ENCODE results near the gene IQSEC3. TPM values are rescaled to one million over a fixed set of nuclear protein-coding genes. Genes with fewer than 3 reads are reported as not detected.

IQSEC3 gene
- total RNA-seq, 1 donor = 0.36 TPM

GRCh38 chr12:197347-197746, 130.8 kb downstream of the IQSEC3 start:
- Histone ChIP-seq H4K20me1 (ENCODE audit: insufficient read depth, low read length) (no peaks in the 10 kb centered on the region), H3K27ac (ENCODE audit: low read depth, low read length) (no peak overlapping the region), H3K9me3 (ENCODE audit: low read depth, low read length) (no peaks in the 10 kb centered on the region), H3K4me2 (ENCODE audit: insufficient read depth, low read length) (no peak overlapping the region), H3K79me2 (ENCODE audit: insufficient read depth, low read length) (no peaks in the 10 kb centered on the region), H3K4me3 (ENCODE audit: insufficient read depth, low read length) (no peak overlapping the region), H3K36me3 (ENCODE audit: insufficient read depth, low read length) (no peaks in the 10 kb centered on the region), H2AFZ (ENCODE audit: low read length) (no peak overlapping the region), H3K27me3 (ENCODE audit: insufficient read depth, low read length) (peaks cover 42% of the 10 kb centered on the region), H3K4me1 (ENCODE audit: insufficient read depth, low read length) (no peaks in the 10 kb centered on the region)
- TF ChIP-seq, protein P1, sequence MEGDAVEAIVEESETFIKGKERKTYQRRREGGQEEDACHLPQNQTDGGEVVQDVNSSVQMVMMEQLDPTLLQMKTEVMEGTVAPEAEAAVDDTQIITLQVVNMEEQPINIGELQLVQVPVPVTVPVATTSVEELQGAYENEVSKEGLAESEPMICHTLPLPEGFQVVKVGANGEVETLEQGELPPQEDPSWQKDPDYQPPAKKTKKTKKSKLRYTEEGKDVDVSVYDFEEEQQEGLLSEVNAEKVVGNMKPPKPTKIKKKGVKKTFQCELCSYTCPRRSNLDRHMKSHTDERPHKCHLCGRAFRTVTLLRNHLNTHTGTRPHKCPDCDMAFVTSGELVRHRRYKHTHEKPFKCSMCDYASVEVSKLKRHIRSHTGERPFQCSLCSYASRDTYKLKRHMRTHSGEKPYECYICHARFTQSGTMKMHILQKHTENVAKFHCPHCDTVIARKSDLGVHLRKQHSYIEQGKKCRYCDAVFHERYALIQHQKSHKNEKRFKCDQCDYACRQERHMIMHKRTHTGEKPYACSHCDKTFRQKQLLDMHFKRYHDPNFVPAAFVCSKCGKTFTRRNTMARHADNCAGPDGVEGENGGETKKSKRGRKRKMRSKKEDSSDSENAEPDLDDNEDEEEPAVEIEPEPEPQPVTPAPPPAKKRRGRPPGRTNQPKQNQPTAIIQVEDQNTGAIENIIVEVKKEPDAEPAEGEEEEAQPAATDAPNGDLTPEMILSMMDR (IDR thresholded peaks at IDR 0.05; ENCODE audit: extremely low read depth, low read depth, low read length) = no peak
- DNase-seq (ENCODE audit: insufficient read length, low spot score, missing footprints) = no peak

GRCh38 chr12:197911-198695, 131.5 kb downstream of the IQSEC3 start:
- TF ChIP-seq, protein P1 (IDR thresholded peaks at IDR 0.05; ENCODE audit: extremely low read depth, low read depth, low read length) = no peak
- Histone ChIP-seq H3K4me3 (ENCODE audit: insufficient read depth, low read length) (no peak overlapping the region), H3K27ac (ENCODE audit: low read depth, low read length) (no peak overlapping the region), H3K9me3 (ENCODE audit: low read depth, low read length) (no peaks in the 10 kb centered on the region), H3K36me3 (ENCODE audit: insufficient read depth, low read length) (no peaks in the 10 kb centered on the region), H3K4me1 (ENCODE audit: insufficient read depth, low read length) (no peaks in the 10 kb centered on the region), H3K79me2 (ENCODE audit: insufficient read depth, low read length) (no peaks in the 10 kb centered on the region), H3K4me2 (ENCODE audit: insufficient read depth, low read length) (no peak overlapping the region), H4K20me1 (ENCODE audit: insufficient read depth, low read length) (no peaks in the 10 kb centered on the region), H2AFZ (ENCODE audit: low read length) (no peak overlapping the region), H3K27me3 (ENCODE audit: insufficient read depth, low read length) (peaks cover 44% of the 10 kb centered on the region)
- DNase-seq (ENCODE audit: insufficient read length, low spot score, missing footprints) = no peak

- TF ChIP-seq, protein P1 (IDR thresholded peaks at IDR 0.05; ENCODE audit: extremely low read depth, low read depth, low read length) = no peak
- H3K79me2 ChIP-seq (ENCODE audit: insufficient read depth, low read length) = no peaks in the 10 kb centered on the region
- no peak overlapping the region for H3K4me2 ChIP-seq (ENCODE audit: insufficient read depth, low read length)
- no peaks in the 10 kb centered on the region for H4K20me1 ChIP-seq (ENCODE audit: insufficient read depth, low read length)
- no peaks in the 10 kb centered on the region for H3K9me3 ChIP-seq (ENCODE audit: low read depth, low read length)
- no peak overlapping the region for H3K27ac ChIP-seq (ENCODE audit: low read depth, low read length)
- DNase-seq (ENCODE audit: insufficient read length, low spot score, missing footprints) = no peak
- no peaks in the 10 kb centered on the region for H3K36me3 ChIP-seq (ENCODE audit: insufficient read depth, low read length)
- H3K4me1 ChIP-seq (ENCODE audit: insufficient read depth, low read length) = no peaks in the 10 kb centered on the region
- H3K4me3 ChIP-seq (ENCODE audit: insufficient read depth, low read length) = no peak overlapping the region
- H3K27me3 ChIP-seq (ENCODE audit: insufficient read depth, low read length) = peaks cover 44% of the 10 kb centered on the region
- no peak overlapping the region for H2AFZ ChIP-seq (ENCODE audit: low read length)
These were observed 132.1 kb downstream of the IQSEC3 start for GRCh38 chr12:198705-199104.

DNA sequence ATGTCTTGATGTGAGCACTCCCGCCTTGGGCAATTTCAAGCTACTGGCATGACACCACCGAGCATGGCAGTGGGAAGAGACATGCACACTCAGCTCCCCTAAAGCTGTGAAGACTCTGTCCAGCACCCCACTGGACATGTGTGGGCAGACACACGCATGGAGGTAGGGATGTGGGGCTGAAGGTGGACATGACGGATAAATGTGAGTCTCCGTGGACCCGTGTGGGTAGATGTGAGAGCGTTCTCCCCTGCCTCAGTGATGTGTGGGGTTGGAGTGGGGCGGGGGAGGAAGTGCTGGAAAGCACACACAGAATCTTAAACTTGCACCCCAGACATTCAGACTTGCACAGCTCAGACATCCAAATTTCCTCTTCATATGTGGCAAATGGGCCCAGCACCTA, 134.8 kb downstream of the IQSEC3 start:
- no peak overlapping the region for H3K27ac ChIP-seq (ENCODE audit: low read depth, low read length)
- no peaks in the 10 kb centered on the region for H3K9me3 ChIP-seq (ENCODE audit: low read depth, low read length)
- H3K4me1 ChIP-seq (ENCODE audit: insufficient read depth, low read length) = no peaks in the 10 kb centered on the region
- H2AFZ ChIP-seq (ENCODE audit: low read length) = no peak overlapping the region
- no peak overlapping the region for H3K4me3 ChIP-seq (ENCODE audit: insufficient read depth, low read length)
- H3K36me3 ChIP-seq (ENCODE audit: insufficient read depth, low read length) = no peaks in the 10 kb centered on the region
- no peaks in the 10 kb centered on the region for H3K79me2 ChIP-seq (ENCODE audit: insufficient read depth, low read length)
- TF ChIP-seq, protein P1 (IDR thresholded peaks at IDR 0.05; ENCODE audit: extremely low read depth, low read depth, low read length) = no peak
- peaks cover 54% of the 10 kb centered on the region for H3K27me3 ChIP-seq (ENCODE audit: insufficient read depth, low read length)
- no peak overlapping the region for H3K4me2 ChIP-seq (ENCODE audit: insufficient read depth, low read length)
- H4K20me1 ChIP-seq (ENCODE audit: insufficient read depth, low read length) = no peaks in the 10 kb centered on the region
- DNase-seq (ENCODE audit: insufficient read length, low spot score, missing footprints) = no peak

Measured in osteoblast (primary cell).